ENCODE results near the gene CNTNAP2.

The CNTNAP2 gene

GRCh38 chr7:147305827-147306226 lies 1189.2 kb downstream of the CNTNAP2 start:
- no peak for DNase-seq (ENCODE audit: insufficient read length, low spot score)
- FAIRE-seq = no peak

DNA sequence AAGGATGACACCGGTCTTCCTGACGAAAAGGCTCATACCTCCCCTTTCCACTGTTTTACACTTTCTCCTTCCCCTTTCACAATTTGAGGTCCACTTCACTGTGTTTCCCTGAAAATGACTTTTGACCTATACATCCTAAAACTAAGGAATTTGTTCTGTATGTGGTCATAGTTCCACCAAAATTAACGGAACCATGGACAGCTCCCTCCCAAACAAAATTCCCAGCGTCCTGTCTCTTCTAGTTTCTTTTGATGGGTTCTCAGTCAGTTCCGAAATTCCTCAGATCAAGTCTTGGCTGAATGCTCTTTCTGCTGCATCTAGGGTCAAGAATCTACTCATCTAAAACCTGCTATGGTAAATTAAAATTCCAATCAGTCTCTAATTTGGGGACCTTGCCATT lies 1191.9 kb downstream of the CNTNAP2 start:
- DNase-seq (ENCODE audit: insufficient read length, low spot score) (no peak), FAIRE-seq (no peak)
- TF ChIP-seq TAF1 (IDR thresholded peaks at IDR 0.05; ENCODE audit: low read depth, low read length) (no peak), PAX5 (IDR thresholded peaks at IDR 0.05; ENCODE audit: insufficient read depth, low read length, severe bottlenecking) (no peak), POLR2AphosphoS5 (IDR thresholded peaks at IDR 0.05; ENCODE audit: low read depth, low read length) (no peak), POLR2A (IDR thresholded peaks at IDR 0.05; ENCODE audit: low read depth, low read length) (no peak), POU2F2 (IDR thresholded peaks at IDR 0.05; ENCODE audit: low read depth, low read length) (no peak), SPI1 (IDR thresholded peaks at IDR 0.05; ENCODE audit: low read depth, low read length) (no peak)

More at GRCh38 chr7:147305827-147306226, 1189.2 kb downstream of the CNTNAP2 start:
- no peak for TF ChIP-seq TAF1 (IDR thresholded peaks at IDR 0.05; ENCODE audit: low read depth, low read length)

DNA sequence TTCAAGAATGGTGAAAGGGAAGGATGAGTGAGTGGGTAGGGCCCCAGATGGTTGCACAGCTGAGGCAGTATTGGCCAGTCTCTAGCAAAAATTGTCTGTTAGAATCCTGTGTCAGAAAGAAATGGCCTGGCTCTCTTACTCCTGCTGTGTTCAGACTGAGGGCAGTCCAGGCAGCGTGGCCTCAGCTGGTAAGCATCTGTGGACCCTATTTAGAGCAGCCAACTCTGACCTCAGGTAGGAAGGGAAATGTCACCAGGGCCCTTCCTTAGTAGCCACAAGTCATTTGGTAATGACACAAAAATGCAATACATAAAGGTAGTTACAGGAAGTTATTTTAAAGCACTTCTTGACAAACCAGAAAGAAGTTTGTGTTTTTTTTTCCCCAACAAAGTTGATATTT lies 1194.7 kb downstream of the CNTNAP2 start:
- FAIRE-seq = no peak
- TF ChIP-seq POU2F2 (IDR thresholded peaks at IDR 0.05; ENCODE audit: low read depth, low read length) (no peak), POLR2AphosphoS5 (IDR thresholded peaks at IDR 0.05; ENCODE audit: low read depth, low read length) (no peak), PAX5 (IDR thresholded peaks at IDR 0.05; ENCODE audit: insufficient read depth, low read length, severe bottlenecking) (no peak), TAF1 (IDR thresholded peaks at IDR 0.05; ENCODE audit: low read depth, low read length) (no peak), SPI1 (IDR thresholded peaks at IDR 0.05; ENCODE audit: low read depth, low read length) (no peak), POLR2A (IDR thresholded peaks at IDR 0.05; ENCODE audit: low read depth, low read length) (no peak)
- no peak for DNase-seq (ENCODE audit: insufficient read length, low spot score)

- TF ChIP-seq POLR2AphosphoS5 (IDR thresholded peaks at IDR 0.05; ENCODE audit: low read depth, low read length) (no peak), POLR2A (IDR thresholded peaks at IDR 0.05; ENCODE audit: low read depth, low read length) (no peak), PAX5 (IDR thresholded peaks at IDR 0.05; ENCODE audit: insufficient read depth, low read length, severe bottlenecking) (no peak), SPI1 (IDR thresholded peaks at IDR 0.05; ENCODE audit: low read depth, low read length) (no peak), TAF1 (IDR thresholded peaks at IDR 0.05; ENCODE audit: low read depth, low read length) (no peak), POU2F2 (IDR thresholded peaks at IDR 0.05; ENCODE audit: low read depth, low read length) (no peak)
- FAIRE-seq (no peak), DNase-seq (ENCODE audit: insufficient read length, low spot score) (no peak)
Measured at GRCh38 chr7:147321504-147321903, 1204.9 kb downstream of the CNTNAP2 start.

DNA sequence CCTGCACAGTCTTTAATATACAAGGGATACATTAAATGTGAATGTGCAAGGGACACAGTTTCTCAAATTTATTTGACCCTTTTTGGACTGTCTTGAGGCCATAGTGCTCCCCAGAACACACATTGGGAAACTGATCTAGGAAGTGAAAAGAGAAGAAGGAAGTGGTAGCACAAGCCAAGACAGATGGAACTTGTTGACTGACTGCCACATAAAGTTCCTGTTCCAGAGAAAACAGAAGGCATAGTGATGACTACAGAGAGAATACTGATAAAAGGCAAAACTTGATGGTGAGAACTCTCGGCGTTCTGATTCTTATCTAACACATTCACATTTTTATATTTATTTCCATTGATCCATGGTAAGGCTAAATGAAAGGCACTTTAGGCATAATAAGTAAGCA lies 1216.4 kb downstream of the CNTNAP2 start:
- FAIRE-seq (no peak), DNase-seq (ENCODE audit: insufficient read length, low spot score) (no peak)
- TF ChIP-seq POU2F2 (IDR thresholded peaks at IDR 0.05; ENCODE audit: low read depth, low read length) (no peak), POLR2AphosphoS5 (IDR thresholded peaks at IDR 0.05; ENCODE audit: low read depth, low read length) (no peak), TAF1 (IDR thresholded peaks at IDR 0.05; ENCODE audit: low read depth, low read length) (no peak), SPI1 (IDR thresholded peaks at IDR 0.05; ENCODE audit: low read depth, low read length) (no peak), POLR2A (IDR thresholded peaks at IDR 0.05; ENCODE audit: low read depth, low read length) (no peak), PAX5 (IDR thresholded peaks at IDR 0.05; ENCODE audit: insufficient read depth, low read length, severe bottlenecking) (no peak)

GRCh38 chr7:147363101-147363500 lies 1246.5 kb downstream of the CNTNAP2 start:
- no peak for DNase-seq (ENCODE audit: insufficient read length, low spot score)
- TF ChIP-seq SPI1 (IDR thresholded peaks at IDR 0.05; ENCODE audit: low read depth, low read length) (no peak), POLR2AphosphoS5 (IDR thresholded peaks at IDR 0.05; ENCODE audit: low read depth, low read length) (no peak), PAX5 (IDR thresholded peaks at IDR 0.05; ENCODE audit: insufficient read depth, low read length, severe bottlenecking) (no peak), POU2F2 (IDR thresholded peaks at IDR 0.05; ENCODE audit: low read depth, low read length) (no peak), POLR2A (IDR thresholded peaks at IDR 0.05; ENCODE audit: low read depth, low read length) (no peak), TAF1 (IDR thresholded peaks at IDR 0.05; ENCODE audit: low read depth, low read length) (no peak)
- no peak for FAIRE-seq

DNA sequence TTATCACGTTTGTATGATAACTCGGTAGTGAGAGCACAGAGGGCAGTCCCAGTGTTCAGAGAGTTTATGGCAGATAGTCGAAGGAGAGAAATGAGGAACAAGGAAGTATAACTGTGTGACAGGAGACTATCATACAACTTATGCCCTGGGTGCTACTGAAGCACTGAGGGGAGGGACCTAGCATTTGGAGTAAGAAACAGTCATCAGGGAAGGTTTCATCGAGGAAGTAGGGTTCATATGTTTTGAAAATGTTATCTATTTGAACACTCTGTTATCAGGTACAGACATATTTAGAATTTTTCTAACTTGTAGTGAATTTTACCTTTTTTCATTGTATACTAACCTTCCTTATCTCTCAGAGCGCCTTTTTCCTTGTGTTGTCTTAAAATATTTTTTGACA lies 1259.6 kb downstream of the CNTNAP2 start:
- TF ChIP-seq POU2F2 (IDR thresholded peaks at IDR 0.05; ENCODE audit: low read depth, low read length) (no peak), POLR2A (IDR thresholded peaks at IDR 0.05; ENCODE audit: low read depth, low read length) (no peak)
- no peak for DNase-seq (ENCODE audit: insufficient read length, low spot score)
- no peak for FAIRE-seq

GRCh38 chr7:147380926-147381325 lies 1264.3 kb downstream of the CNTNAP2 start:
- TF ChIP-seq SPI1 (IDR thresholded peaks at IDR 0.05; ENCODE audit: low read depth, low read length) (no peak), POLR2AphosphoS5 (IDR thresholded peaks at IDR 0.05; ENCODE audit: low read depth, low read length) (no peak), PAX5 (IDR thresholded peaks at IDR 0.05; ENCODE audit: insufficient read depth, low read length, severe bottlenecking) (no peak), POLR2A (IDR thresholded peaks at IDR 0.05; ENCODE audit: low read depth, low read length) (no peak), POU2F2 (IDR thresholded peaks at IDR 0.05; ENCODE audit: low read depth, low read length) (no peak), TAF1 (IDR thresholded peaks at IDR 0.05; ENCODE audit: low read depth, low read length) (no peak)
- DNase-seq (ENCODE audit: insufficient read length, low spot score) (no peak), FAIRE-seq (no peak)

- DNase-seq (ENCODE audit: insufficient read length, low spot score) (no peak), FAIRE-seq (no peak)
- TF ChIP-seq SPI1 (IDR thresholded peaks at IDR 0.05; ENCODE audit: low read depth, low read length) = no peak
- no peak for TF ChIP-seq PAX5 (IDR thresholded peaks at IDR 0.05; ENCODE audit: insufficient read depth, low read length, severe bottlenecking)
- TF ChIP-seq POLR2AphosphoS5 (IDR thresholded peaks at IDR 0.05; ENCODE audit: low read depth, low read length) = no peak
- no peak for TF ChIP-seq POU2F2 (IDR thresholded peaks at IDR 0.05; ENCODE audit: low read depth, low read length)
- TF ChIP-seq TAF1 (IDR thresholded peaks at IDR 0.05; ENCODE audit: low read depth, low read length) = no peak
- no peak for TF ChIP-seq POLR2A (IDR thresholded peaks at IDR 0.05; ENCODE audit: low read depth, low read length)
Measured at GRCh38 chr7:147394329-147394728, 1277.7 kb downstream of the CNTNAP2 start.

GRCh38 chr7:147400221-147400689 lies 1283.7 kb downstream of the CNTNAP2 start:
- DNase-seq (ENCODE audit: insufficient read length, low spot score) = no peak
- TF ChIP-seq PAX5 (IDR thresholded peaks at IDR 0.05; ENCODE audit: insufficient read depth, low read length, severe bottlenecking) (no peak), SPI1 (IDR thresholded peaks at IDR 0.05; ENCODE audit: low read depth, low read length) (no peak), POLR2A (IDR thresholded peaks at IDR 0.05; ENCODE audit: low read depth, low read length) (no peak), TAF1 (IDR thresholded peaks at IDR 0.05; ENCODE audit: low read depth, low read length) (no peak), POLR2AphosphoS5 (IDR thresholded peaks at IDR 0.05; ENCODE audit: low read depth, low read length) (no peak), POU2F2 (IDR thresholded peaks at IDR 0.05; ENCODE audit: low read depth, low read length) (no peak)
- FAIRE-seq = no peak
